Hematopoietic multipotent progenitor cell treated with erythropoietin and hydrocortisone succinate and interleukin-3 and kit ligand, for 8 days (in vitro differentiated cells): ENCODE results near the gene INPP5E.

Source experiments
- DNase-seq: peaks from one replicate; pipeline ENCODE4 v3.0.0-alpha.2; 2015

INPP5E gene

DNA sequence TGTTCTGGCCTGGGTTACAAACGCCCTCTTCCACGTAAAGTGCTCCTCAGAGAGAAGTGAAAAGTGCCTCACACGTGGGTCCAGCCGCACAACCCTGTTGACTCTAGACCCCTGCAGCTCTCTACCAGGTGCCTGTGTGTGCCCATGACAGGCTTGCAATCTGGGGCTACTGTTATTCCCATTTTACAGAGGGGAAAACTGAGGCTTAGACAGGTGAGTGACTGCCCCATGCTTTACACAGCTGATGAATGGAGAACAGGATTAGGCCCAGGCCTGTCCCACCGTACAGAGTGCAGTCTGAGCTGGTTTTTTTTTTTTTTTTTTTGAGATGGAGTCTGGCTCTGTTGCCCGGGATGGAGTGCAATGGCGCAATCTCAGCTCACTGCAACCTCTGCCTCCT, 6.2 kb upstream of the INPP5E start:
- no peak for DNase-seq

GRCh38 chr9:136444102-136444501, 4.5 kb upstream of the INPP5E start:
- no peak for DNase-seq

GRCh38 chr9:136443687-136444086, 4.0 kb upstream of the INPP5E start:
- no peak for DNase-seq

GRCh38 chr9:136443087-136443486, 3.4 kb upstream of the INPP5E start:
- no peak for DNase-seq

DNA sequence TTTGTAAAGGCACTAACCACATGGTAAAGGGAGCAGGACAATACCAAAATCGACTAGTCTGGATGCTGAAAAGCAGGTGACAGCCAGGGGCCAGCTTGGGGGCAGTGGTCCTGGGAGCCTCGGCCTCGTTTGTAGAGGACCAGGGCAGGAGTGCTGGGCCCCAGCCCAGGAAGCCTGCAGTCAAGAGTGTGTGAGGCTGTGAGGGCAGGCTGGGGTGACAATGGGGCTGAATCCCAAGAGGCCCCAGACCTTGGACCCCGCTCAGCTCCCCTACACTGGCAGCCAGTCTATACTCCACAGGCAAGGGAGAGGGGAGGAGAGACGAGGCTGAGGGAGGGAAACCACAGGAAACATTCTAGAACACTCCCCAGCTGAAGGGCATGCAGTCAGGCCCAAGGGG, 2.6 kb upstream of the INPP5E start:
- DNase-seq = no peak

GRCh38 chr9:136441681-136442245, 2.1 kb upstream of the INPP5E start:
- DNase-seq = no peak

GRCh38 chr9:136441191-136441680, 1.6 kb upstream of the INPP5E start:
- no peak for DNase-seq

DNA sequence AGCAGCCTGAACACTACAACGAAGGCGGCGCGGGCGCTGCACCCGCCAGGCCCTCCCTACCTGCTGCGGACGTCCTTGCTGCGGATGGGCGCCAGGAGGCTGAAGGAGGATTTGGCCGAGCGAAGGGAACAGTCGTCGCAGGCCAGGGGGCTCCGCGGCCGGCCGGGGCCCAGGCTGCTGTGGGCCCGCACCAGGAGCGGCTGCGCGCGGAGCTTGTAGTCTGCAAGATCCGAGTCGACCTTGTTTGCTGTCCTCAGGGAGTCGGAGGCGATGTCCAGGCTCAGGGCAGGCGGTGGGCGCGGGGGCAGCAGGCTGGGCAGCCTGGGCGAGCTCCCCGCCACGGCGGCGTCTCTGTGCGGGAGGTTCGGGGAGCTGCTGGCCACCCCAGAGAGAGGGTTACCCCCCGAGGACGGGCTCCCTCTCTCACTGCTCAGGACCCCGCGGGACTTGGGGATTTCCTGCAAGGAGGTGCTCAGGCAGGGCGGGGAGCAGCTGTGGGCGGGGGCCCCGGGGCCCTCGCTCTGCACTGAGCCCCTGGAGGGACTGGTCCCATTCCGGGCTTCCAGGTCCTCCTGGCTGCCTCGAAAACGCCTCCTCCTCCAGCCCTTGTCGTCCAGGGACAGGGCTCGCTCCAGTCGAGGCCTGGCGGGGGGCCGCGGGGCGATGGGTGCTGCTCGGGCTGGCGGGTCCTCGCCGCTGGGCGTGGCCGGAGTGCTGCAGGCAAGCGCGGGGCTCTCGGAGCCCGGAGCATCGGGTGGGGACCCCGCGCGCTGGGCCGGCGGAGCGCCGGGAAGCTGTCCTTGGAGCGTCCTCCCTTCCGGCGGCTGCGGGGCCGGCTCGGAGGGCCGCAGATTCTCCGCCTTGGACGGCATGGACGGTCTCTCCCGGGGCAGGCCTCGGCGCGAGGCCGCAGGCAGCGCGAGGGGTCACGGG, 831 bp downstream of the INPP5E start:
- DNase-seq = peak; percentile 20

GRCh38 chr9:136437839-136438547, 1.7 kb downstream of the INPP5E start:
- DNase-seq = no peak

DNA sequence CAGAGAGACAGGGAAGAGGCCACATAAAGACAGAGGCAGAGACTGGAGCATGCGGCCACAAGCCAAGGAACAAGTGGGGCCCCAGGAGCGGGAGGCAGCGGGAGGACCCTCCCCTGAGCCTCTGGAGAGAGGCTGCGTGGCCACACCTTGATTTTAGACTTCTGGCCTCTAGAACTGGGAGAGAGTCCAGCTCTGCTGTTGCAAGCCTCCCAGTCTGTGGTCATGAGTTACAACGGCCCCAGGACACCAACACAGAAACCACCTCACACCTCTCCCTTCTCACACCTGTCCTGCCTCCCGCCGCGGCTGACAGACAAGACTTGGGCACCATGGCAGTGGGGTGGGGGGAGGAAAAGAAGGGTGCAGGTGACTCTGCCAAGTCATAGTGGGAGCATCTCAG, 2.2 kb downstream of the INPP5E start:
- no peak for DNase-seq

GRCh38 chr9:136436055-136436634, 3.5 kb downstream of the INPP5E start:
- no peak for DNase-seq

DNA sequence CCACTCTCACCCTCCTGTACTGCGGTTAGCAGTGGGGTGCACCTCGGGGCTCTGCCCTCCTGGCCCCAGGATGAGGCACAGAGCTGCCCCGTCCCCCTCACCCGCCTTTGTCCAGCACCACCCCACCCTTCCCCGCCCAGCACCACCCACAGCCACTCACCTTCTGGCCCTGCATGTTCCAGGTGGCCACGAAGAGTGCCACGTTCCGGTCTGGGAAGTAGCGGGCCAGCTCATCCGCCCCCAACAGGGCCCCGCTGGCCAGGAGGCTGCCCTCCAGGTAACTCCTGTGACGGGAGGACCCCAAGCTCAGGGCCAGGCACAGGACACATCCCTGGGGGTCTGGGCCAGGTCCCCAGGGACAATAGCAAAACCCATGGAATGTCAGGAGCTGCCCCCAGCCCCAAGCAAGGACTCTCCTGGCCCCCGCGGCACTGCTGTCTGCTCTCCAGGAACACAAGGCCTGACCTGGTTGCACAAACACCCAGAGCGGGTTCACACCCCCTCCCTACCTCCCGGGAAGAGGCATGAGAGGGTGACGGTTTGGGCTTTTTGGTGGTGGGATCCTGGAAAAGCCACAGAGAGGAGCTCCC, 5.0 kb downstream of the INPP5E start:
- DNase-seq = no peak

DNA sequence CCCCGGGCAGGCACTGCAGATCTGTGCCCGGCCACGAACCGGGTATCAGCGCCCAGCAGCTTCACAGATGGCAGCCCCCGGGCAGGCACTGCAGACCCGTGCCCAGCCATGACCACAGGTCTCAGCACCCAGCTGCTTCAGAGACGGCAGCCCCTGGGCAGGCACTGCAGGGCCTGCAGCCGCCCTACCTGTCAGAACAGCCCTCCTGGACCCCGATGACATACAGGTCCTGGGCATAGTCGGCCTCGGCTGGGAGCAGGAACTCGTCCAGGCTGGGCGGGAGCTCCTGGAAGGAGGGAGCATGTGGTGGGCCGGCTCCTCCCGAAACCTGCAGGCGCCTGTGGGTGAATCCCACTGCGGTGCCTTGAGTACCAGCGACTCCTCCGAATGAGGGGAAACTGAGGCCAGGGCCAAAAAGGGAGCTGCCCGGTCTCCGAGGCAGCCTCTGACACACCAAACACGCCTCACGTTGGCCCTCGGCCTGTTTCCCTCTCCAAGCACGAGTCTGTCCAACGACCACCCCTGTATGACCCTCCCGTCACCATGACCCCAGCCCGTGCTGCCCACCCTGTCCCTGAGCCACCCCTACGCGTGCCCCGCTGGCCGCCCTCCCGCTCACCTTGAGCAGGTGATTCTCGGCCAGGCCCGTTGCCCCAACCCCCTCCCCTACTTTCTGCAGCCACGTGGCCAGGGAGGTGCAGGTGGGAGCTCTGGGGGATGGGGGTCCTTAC, 5.6 kb downstream of the INPP5E start:
- no peak for DNase-seq

DNA sequence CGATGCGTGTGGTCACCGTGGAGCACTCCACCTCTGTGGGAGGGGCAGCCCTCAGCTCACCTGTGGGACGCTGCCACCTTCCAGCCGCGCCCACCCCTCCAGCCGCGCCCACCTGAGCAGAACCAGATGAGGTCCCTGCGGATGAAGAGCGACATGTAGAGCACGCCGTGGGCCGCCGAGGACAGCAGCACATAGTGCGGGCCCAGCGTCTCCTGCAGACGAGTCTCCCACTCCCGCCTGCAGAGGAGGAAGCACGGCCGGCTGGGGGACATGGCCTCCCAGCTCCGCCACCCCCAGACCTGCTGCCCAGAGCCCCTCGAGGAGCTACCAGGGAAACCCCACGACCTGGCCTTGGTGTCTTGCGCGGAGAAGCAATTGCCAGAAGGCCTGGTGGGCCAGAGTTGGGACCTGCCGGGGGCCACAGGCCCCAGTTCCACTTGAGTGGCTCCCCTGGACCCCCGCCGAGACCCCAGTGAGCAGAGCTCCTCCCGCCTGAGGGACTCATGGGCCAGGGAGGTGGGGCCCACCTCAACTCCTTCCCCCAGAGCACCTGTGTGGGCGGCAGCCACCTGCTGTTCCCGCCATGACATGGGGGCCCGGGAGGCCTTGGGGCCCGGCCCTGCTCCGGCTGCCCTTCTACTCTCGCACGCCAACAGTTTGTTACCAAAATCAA, 6.5 kb downstream of the INPP5E start:
- no peak for DNase-seq

- no peak for DNase-seq
Measured at GRCh38 chr9:136432591-136432990, 7.1 kb downstream of the INPP5E start.

- DNase-seq = no peak
Measured at GRCh38 chr9:136431782-136432350, 7.8 kb downstream of the INPP5E start.

- DNase-seq = no peak
Measured at GRCh38 chr9:136430588-136431234, 8.9 kb downstream of the INPP5E start.

- no peak for DNase-seq
Measured at GRCh38 chr9:136429683-136430491, 9.8 kb downstream of the INPP5E start.

DNA sequence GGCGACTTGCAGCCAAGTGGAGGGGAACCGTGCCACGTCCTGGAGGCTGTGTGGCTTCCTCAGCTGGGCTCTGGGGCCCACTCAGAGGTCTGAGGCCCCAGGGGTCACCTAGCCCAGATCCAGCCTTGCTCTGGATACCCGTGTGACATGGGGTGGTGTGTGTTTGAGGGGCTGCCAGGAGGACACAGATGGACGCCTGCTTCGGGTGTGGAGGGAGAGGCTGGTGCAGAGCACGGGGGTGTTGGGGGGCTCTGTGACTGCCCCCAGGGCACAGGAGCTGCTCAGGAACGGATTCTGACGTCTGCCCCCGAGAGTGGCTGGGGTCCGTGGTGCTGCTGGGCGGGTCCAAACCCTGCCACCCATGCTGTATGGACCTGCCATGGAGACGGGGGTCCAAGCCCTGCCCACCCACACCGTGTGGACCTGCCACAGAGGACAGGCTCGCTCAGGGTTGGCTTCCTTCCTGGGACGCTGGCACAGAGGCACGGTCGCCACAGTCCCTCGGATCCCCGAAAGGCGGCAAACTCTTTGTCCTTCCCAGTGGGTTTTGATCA, 10.5 kb downstream of the INPP5E start:
- DNase-seq = no peak
